Activated naive CD8-positive, alpha-beta T cell (primary cell): ENCODE results near the gene CDH19.
"Not testable (repeated sequence)": the region's sequence is repeated elsewhere in the genome, so short reads cannot be mapped to it uniquely, and the experiment has no call there.

Experiments
- H3K27ac Mint-ChIP-seq: one replicate; pipeline ENCODE4 v1.8.0; 2021; ENCODE audit warnings: mixed read lengths
- H3K27me3 Mint-ChIP-seq: one replicate; pipeline ENCODE4 v1.8.0; 2021; ENCODE audit warnings: mixed read lengths
- H3K36me3 Mint-ChIP-seq: one replicate; pipeline ENCODE4 v1.8.0; 2021; ENCODE audit warnings: mixed read lengths
- H3K4me1 Mint-ChIP-seq: one replicate; pipeline ENCODE4 v1.8.0; 2021; ENCODE audit warnings: low read depth, mixed read lengths
- H3K4me3 Mint-ChIP-seq: one replicate; pipeline ENCODE4 v1.8.0; 2021; ENCODE audit warnings: mild to moderate bottlenecking, mixed read lengths
- H3K9me3 Mint-ChIP-seq: one replicate; pipeline ENCODE4 v1.8.0; 2021; ENCODE audit warnings: low read depth, mixed read lengths

CDH19 gene

DNA sequence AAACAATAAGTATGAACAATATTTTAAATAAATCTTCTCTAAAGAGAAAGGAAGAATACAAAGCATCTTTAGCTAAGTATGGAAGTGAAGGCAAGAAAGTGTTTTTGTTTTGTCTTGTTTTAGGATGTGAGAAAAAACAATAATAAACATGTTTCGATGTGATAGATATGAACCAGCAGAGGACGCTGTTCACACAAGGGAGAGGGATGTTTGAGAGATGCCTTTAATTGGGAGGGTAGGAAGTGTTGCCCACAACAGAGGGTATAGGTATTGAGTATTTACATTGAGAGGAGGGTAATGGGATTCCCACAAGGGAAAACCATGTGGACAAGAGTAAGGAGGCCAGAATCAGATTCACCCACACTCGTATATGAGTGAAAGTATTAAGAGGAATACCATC lies 55.1 kb downstream of the CDH19 start:
- peaks cover 6% of the 10 kb centered on the region for H3K9me3 Mint-ChIP-seq
- H3K27ac Mint-ChIP-seq = no peak overlapping the region
- H3K4me1 Mint-ChIP-seq = no peaks in the 10 kb centered on the region
- no peaks in the 10 kb centered on the region for H3K27me3 Mint-ChIP-seq
- H3K36me3 Mint-ChIP-seq = no peaks in the 10 kb centered on the region
- H3K4me3 Mint-ChIP-seq = no peak overlapping the region

DNA sequence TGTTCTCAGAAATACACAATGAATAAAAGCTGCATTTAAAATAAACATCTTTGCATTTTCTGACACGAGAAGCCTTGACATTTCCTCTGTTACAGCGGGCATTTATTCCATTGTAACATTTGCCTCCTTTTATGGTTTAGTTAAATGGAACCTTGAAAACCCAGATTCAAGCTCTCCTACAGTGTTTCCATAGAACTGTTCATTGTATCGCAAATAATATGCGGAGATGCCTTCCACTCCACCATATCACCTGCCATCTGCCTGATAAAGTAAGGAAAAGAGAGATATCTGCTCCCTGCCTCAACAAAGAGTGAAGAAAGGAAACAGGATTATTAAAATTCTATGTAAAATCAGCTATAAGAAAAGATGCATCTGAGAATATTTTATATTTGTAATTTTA lies 69.8 kb downstream of the CDH19 start:
- H3K9me3 Mint-ChIP-seq = no peaks in the 10 kb centered on the region
- H3K27ac Mint-ChIP-seq = no peak overlapping the region
- H3K4me1 Mint-ChIP-seq = no peaks in the 10 kb centered on the region
- H3K27me3 Mint-ChIP-seq = no peaks in the 10 kb centered on the region
- no peaks in the 10 kb centered on the region for H3K36me3 Mint-ChIP-seq
- H3K4me3 Mint-ChIP-seq = no peak overlapping the region

DNA sequence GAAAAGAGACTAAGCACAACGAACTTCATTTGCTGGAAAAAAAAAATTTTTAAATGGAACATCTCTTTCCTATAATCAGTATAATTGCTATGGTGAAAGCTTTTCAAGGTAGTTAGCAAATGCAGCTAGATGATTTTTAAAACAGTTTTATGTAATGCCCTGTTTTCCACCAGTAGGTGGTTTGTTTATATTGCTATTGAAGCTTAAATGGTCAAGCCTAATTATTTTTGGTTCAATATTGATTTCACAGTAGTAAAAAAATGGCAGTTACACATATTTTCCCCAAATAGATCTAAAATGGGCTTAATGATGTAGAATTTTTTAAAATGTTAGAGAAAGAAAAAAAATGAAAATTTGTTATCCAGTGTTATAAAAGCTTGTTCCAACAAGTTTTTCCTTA lies 70.2 kb downstream of the CDH19 start:
- no peaks in the 10 kb centered on the region for H3K4me1 Mint-ChIP-seq
- H3K27ac Mint-ChIP-seq = no peak overlapping the region
- H3K9me3 Mint-ChIP-seq = no peaks in the 10 kb centered on the region
- H3K4me3 Mint-ChIP-seq = no peak overlapping the region
- H3K27me3 Mint-ChIP-seq = no peaks in the 10 kb centered on the region
- no peaks in the 10 kb centered on the region for H3K36me3 Mint-ChIP-seq

DNA sequence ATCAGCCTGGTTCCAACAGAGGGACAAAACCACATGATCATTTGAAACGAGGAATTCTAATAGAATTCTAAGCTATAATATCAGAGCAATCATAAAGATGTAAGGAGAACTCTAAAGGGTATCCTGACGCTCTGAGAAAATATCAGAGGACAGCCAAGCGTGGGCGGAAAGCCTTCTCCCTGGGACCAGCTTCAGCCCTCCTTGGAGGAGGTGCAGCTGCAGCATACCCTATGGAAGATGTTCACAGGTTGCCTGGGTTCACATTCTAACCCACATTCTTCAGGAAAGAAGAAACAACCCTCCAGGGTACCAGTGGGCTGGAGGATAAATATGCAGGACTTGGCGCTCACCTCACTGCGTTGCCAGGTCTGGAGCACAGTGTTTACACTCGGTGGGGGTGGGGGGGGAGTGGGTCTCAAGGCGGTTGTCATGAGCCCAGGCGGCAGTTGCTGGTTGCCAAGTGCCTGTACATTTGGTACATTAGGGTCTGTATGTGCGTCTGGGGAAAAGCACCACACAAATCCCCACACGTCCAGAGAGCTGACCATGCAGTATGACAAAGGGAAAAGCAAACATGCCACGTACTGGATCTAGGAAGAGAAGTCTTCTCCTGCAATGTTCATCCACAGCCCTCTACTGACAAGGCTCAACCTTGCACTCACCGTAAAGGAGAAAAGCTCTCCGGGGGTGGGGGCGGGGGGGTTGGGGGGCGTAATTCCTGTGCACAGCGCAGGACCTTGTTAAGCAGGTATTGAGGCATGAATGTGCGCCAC lies 80.5 kb downstream of the CDH19 start:
- H3K4me3 Mint-ChIP-seq = no peak overlapping the region
- no peak overlapping the region for H3K27ac Mint-ChIP-seq
- H3K27me3 Mint-ChIP-seq = no peaks in the 10 kb centered on the region
- H3K4me1 Mint-ChIP-seq = no peaks in the 10 kb centered on the region
- H3K36me3 Mint-ChIP-seq = no peaks in the 10 kb centered on the region
- no peaks in the 10 kb centered on the region for H3K9me3 Mint-ChIP-seq

DNA sequence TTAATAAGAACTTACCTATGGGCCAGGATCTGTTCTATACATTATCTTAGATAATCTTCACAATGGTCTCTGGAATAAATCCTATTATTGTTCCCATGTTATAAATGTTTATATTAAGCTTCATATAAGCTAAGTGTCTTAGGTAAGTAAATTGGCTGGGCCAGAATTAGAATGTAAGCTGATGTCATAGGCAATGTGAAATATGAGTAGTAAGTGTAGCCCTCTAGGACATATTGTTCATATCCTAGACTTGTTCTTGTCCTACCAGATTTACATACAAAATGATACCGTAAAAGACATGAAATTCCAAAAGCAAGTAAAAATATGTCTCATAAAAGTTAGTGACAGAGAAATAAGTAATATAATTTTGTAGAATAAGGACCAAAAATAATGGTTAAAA lies 89.9 kb downstream of the CDH19 start:
- H3K36me3 Mint-ChIP-seq = no peaks in the 10 kb centered on the region
- H3K4me3 Mint-ChIP-seq = no peak overlapping the region
- no peaks in the 10 kb centered on the region for H3K4me1 Mint-ChIP-seq
- no peaks in the 10 kb centered on the region for H3K27me3 Mint-ChIP-seq
- no peak overlapping the region for H3K27ac Mint-ChIP-seq
- no peaks in the 10 kb centered on the region for H3K9me3 Mint-ChIP-seq

DNA sequence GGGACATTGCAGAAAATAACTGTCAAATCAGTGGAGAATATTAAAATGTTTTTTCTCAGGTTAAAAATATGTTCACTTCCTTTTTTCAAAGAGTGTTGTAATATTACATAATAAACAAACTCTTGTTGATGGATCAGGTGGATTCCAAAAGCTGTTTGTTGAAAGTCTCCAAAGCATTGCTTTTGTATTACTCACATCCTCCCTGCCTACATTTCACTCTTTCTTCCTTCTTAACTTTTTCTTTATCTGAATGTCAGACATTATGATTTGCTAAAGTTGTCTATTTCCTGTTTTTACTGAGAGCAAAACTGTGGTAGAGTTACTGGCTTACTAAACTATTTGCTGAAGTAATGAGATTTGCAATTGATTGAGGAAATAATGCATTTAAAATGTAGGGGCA lies 92.1 kb downstream of the CDH19 start:
- Mint-ChIP-seq H3K4me1 (no peaks in the 10 kb centered on the region), H3K27me3 (no peaks in the 10 kb centered on the region), H3K36me3 (no peaks in the 10 kb centered on the region), H3K27ac (no peak overlapping the region), H3K9me3 (no peaks in the 10 kb centered on the region), H3K4me3 (no peak overlapping the region)

DNA sequence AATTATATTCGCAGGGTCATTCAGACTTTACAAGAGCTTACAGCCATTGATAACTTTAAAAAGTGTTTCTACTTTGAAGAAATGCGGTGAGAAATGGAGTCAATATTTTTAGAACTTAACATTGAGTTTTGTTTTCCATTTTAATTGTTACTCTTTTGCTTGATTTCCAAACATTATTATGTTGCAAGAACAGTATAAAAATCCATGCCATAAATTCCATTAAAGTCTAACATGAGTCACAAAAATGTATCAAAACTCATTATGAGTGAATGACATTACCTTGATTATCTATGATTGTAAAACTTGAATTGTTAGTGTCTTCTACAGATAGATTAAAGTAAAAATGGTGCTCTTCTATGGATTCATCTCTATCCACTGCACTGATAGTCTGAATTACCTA lies 92.6 kb downstream of the CDH19 start:
- no peaks in the 10 kb centered on the region for H3K27me3 Mint-ChIP-seq
- no peaks in the 10 kb centered on the region for H3K36me3 Mint-ChIP-seq
- no peak overlapping the region for H3K4me3 Mint-ChIP-seq
- H3K4me1 Mint-ChIP-seq = no peaks in the 10 kb centered on the region
- H3K9me3 Mint-ChIP-seq = no peaks in the 10 kb centered on the region
- H3K27ac Mint-ChIP-seq = no peak overlapping the region

DNA sequence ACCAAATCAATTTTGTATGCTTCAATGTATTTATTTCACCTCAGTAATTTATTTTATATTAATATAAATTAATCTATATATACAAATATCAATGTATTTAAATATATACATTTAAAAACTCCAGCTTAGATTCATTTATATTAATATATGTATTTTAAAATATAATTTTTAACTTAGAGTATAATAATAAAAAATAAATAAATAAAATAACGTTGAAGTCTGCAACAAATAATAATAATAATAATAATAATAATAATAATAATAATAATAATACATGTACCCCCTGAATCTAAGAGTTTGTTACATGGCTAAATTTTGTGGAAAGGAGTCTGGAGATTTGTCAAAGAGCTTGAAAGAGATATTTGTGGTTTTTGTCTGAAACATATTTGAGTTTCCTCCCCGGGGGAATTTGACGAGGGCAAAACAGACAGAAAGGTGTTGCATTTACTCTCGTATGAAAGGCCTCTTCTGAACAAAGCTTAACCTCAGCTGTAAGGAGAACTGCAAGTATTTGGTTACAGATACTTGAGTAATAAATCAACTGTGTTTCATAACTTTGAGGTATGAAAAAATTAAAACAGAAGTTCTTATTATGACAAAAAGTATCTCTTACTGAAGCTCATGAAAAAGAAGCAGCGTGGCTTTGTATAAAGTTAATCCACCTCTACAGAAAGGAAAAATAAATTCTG lies 93.4 kb downstream of the CDH19 start:
- no peak overlapping the region for H3K27ac Mint-ChIP-seq
- no peaks in the 10 kb centered on the region for H3K27me3 Mint-ChIP-seq
- H3K4me3 Mint-ChIP-seq = no peak overlapping the region
- no peaks in the 10 kb centered on the region for H3K4me1 Mint-ChIP-seq
- no peaks in the 10 kb centered on the region for H3K36me3 Mint-ChIP-seq
- no peaks in the 10 kb centered on the region for H3K9me3 Mint-ChIP-seq

DNA sequence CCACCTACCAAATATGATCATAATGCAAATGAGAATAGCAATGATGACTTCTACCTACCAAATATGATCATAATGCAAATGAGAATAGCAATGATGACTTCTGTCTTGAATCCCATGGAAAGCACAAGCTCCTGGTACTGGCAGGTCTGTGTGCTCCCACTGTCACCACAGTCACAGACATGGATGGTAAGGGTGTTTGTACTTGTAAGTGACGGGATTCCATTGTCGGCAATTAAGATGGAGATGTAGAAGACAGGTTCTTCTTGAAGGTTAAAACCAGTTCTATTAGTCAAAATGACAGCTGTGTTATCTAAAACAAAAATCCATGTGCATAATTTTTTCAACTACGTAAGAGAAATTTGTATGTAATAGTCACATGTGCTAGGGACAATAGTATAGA lies 95.0 kb downstream of the CDH19 start:
- Mint-ChIP-seq H3K4me1 (no peaks in the 10 kb centered on the region), H3K4me3 (no peak overlapping the region), H3K27ac (no peak overlapping the region), H3K27me3 (no peaks in the 10 kb centered on the region), H3K36me3 (no peaks in the 10 kb centered on the region), H3K9me3 (no peaks in the 10 kb centered on the region)

DNA sequence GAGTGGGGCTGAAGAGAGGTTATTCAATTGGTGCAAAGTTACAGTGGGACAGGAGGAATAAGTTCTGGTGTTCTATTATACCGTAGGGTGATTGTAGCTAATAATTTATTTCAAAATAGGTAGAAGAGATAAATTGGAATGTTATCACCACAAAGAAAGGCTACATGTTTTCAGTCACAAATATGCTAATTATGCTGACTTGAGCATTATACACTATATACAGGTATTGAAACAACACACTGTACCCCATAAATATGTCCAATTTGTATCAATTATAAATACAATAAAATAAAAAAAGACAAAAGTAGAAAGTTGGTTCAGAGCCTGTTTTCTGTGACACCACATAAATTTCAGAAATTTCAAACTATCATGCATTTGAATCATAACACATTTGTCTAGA lies 97.7 kb downstream of the CDH19 start:
- Mint-ChIP-seq H3K4me3 (no peak overlapping the region), H3K4me1 (no peaks in the 10 kb centered on the region), H3K27me3 (no peaks in the 10 kb centered on the region), H3K27ac (no peak overlapping the region), H3K9me3 (no peaks in the 10 kb centered on the region), H3K36me3 (no peaks in the 10 kb centered on the region)

DNA sequence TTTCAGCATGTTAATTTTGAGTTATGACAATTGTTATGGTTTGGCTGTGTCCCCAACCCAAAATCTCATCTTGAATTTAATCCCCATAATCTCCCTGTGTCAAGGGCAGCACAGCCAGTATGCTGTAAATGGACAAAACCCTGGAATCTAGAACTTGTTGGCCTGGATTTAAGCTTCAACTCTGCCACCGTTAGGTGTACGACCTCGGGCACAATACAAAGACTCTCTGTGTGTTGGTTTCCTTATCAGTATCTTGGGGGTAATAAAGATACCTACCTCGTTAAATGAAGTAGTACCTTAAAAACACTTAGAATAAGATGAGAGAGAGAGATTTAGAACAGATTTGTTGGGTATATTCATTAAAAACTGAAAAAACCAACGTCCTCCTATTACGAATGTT lies 106.5 kb downstream of the CDH19 start:
- H3K9me3 Mint-ChIP-seq = no peaks in the 10 kb centered on the region
- H3K36me3 Mint-ChIP-seq = no peaks in the 10 kb centered on the region
- H3K4me3 Mint-ChIP-seq = no peak overlapping the region
- no peaks in the 10 kb centered on the region for H3K27me3 Mint-ChIP-seq
- no peak overlapping the region for H3K27ac Mint-ChIP-seq
- H3K4me1 Mint-ChIP-seq = no peaks in the 10 kb centered on the region

DNA sequence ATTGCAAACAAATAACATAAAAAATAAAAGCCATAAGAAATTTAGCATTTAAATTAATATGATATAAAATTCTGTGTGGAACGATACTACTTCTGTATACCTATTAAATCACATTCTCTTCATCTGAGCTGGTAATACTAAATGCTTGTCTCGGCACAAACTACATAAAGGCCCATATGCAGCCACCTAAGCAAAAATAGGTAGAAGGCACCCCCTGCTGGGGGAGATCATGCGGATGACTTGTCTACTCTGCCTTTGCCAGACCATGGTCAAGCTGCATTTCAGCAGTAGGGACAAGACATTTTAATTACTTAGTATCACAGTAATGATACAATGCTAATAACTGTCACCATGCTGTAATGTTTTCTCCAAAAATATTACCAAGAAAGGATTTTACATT lies 108.0 kb downstream of the CDH19 start:
- H3K36me3 Mint-ChIP-seq = no peaks in the 10 kb centered on the region
- no peaks in the 10 kb centered on the region for H3K27me3 Mint-ChIP-seq
- no peak overlapping the region for H3K4me3 Mint-ChIP-seq
- H3K27ac Mint-ChIP-seq = no peak overlapping the region
- H3K4me1 Mint-ChIP-seq = no peaks in the 10 kb centered on the region
- H3K9me3 Mint-ChIP-seq = no peaks in the 10 kb centered on the region

DNA sequence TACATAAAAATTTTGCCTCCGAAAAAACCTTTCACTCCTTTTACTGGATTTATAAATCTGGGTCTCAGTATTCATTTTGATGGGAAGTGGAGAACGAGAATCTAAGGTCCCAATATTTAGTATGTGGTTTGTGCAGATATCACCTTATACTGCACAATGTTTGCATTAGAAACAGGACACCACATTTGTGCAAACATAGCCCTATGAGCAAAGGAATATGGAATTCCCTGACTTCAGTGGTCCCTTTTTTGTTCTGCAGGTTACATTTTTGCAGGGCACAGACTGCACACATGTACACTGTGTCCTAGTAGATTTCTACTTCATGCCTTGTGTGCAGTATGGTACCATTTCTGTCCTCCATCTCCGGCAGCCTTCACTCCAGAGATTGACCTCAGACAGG lies 130.0 kb downstream of the CDH19 start:
- Mint-ChIP-seq H3K27me3 (no peaks in the 10 kb centered on the region), H3K9me3 (peaks cover 4% of the 10 kb centered on the region), H3K4me1 (no peaks in the 10 kb centered on the region), H3K36me3 (no peaks in the 10 kb centered on the region), H3K4me3 (no peak overlapping the region), H3K27ac (no peak overlapping the region)

DNA sequence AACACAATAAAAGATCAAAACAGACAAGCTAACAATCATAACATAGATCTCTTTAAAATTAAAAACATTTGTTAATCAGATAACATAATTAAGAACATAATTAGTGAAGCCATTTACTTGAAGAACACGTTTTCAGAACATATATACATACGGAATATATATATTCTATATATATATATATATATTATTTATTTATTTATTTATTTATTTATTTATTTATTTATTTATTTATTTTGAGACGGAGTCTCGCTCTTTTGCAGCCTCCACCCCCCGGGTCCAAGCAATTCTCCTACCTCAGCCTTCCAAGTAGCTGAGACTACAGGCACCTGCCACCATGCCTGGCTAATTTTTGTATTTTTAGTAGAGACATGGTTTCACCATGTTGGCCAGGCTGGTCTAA lies 137.7 kb downstream of the CDH19 start:
- not testable (repeated sequence) for H3K4me1 Mint-ChIP-seq, H3K9me3 Mint-ChIP-seq, H3K4me3 Mint-ChIP-seq, H3K27me3 Mint-ChIP-seq, H3K27ac Mint-ChIP-seq, H3K36me3 Mint-ChIP-seq

DNA sequence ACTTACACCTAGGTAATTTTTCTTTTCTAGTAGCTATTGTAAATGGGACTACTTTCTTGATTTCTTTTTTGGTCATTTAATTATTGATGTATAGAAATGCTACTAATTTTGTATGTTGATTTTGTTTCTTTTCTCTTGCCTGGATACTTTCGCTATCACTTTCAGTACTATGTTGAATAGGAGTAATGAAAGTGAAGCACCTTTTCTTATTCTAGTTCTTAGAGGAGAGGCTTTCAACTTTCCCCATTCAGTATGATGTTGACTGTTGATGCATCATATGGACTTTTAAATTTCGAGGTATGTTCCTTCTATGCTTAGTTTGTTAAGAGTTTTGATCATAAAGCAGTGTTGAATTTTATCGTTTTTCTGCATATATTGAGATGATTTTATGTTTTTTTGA lies 142.5 kb downstream of the CDH19 start:
- Mint-ChIP-seq H3K27me3 (no peaks in the 10 kb centered on the region), H3K27ac (no peak overlapping the region), H3K4me3 (no peak overlapping the region), H3K36me3 (no peaks in the 10 kb centered on the region), H3K9me3 (peaks cover 15% of the 10 kb centered on the region), H3K4me1 (no peaks in the 10 kb centered on the region)

DNA sequence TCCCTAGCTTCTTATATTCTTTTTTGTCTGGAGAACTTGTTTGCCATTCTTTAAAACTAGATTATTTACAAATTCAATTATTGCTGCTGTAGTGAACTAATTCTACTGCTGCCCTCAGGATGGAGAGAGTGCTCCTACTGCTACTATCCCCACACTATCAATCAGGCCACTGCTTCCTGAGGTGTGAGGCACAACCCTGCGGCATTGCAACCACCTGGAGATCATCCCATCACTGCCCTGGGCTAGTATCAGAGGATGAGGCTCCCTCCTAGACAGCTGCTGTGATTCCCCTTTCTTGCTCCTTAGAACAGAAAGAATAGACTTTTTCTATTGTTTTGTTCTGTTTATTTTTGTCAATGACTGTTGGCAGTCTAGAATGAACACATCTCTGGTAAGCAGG lies 146.6 kb downstream of the CDH19 start:
- H3K4me3 Mint-ChIP-seq = no peak overlapping the region
- H3K27me3 Mint-ChIP-seq = no peaks in the 10 kb centered on the region
- peaks cover 23% of the 10 kb centered on the region for H3K9me3 Mint-ChIP-seq
- no peaks in the 10 kb centered on the region for H3K4me1 Mint-ChIP-seq
- no peak overlapping the region for H3K27ac Mint-ChIP-seq
- H3K36me3 Mint-ChIP-seq = no peaks in the 10 kb centered on the region
